AG04450 (cell line): ENCODE data around the gene HOGA1. TPM values are rescaled to one million over a fixed set of nuclear protein-coding genes. Genes with fewer than 3 reads are reported as not detected.

ENCODE experiments used
- CTCF ChIA-PET: fragments of 300-600, 350-600 bp; formaldehyde crosslinking; extraction: SDS; loops from one replicate; lab custom pipeline; 2022; ENCODE audit warnings: antibody characterized with exemption, inconsistent platforms; lab: Charles Lee
- POLR2A ChIA-PET: fragments of 350-600 bp; formaldehyde crosslinking; extraction: SDS; loops from one replicate; lab custom pipeline; 2021; ENCODE audit warnings: antibody characterized with exemption, inconsistent platforms; lab: Yijun Ruan, JAX
- DNase-seq: peaks from one replicate; pipeline ENCODE4 v3.0.0-alpha.2; 2011; ENCODE audit warnings: low read depth, low spot score
- H3K27ac ChIP-seq: one replicate; pipeline ENCODE4 v1.5.1; 2012; ENCODE audit warnings: low read depth, low read length, control low read depth
- H3K27me3 ChIP-seq: one replicate; pipeline ENCODE4 v1.6.0; 2012; ENCODE audit warnings: low read length; ENCODE audit not compliant: control insufficient read depth, insufficient read depth
- H3K4me3 ChIP-seq: 2 replicates; pipeline ENCODE4 v1.5.1; 2011; ENCODE audit warnings: mild to moderate bottlenecking, low read depth, low read length, control low read depth
- H3K9me3 ChIP-seq: 2 replicates; pipeline ENCODE4 v1.5.1; 2012; ENCODE audit warnings: low read length; ENCODE audit not compliant: control insufficient read depth, insufficient read depth
- polyA plus RNA-seq: library from polyadenylated mRNA; depleted of rRNA; stranded (reverse); fragments of >200 nt; gene quantifications from 2 replicates; pipeline ENCODE4 v1.2.3, GENCODE V29; 2011
- TF ChIP-seq, protein P1 (sequence below): IDR thresholded peaks from 2 replicates; pipeline ENCODE4 v1.5.1; 2011; ENCODE audit warnings: low read depth, low read length, control low read depth, inconsistent platforms

Gene HOGA1
- polyA plus RNA-seq, 1 experiment, result 0.53 TPM

DNA sequence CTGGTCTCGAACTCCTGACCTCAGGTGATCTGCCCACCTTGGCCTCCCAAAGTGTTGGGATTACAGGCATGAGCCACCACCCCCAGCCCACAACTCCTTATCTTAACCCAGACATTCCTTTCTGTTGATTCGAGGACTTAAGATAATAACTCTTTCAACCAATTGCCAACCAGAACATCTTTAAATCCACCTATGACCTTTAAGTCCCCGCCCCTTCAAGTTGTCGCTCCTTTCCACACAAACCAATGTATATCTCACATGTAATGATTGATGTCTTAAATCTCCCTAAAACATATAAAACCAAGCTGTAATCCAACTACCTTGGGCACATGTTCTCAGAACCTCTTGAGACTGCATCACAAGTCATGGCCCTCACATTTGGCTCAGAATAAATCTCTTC is 19.4 kb upstream of the HOGA1 start:
- Histone ChIP-seq H3K9me3 (no peaks in the 10 kb centered on the region), H3K4me3 (no peak overlapping the region), H3K27ac (no peak overlapping the region), H3K27me3 (no peaks in the 10 kb centered on the region)
- DNase-seq, result no peak
- CTCF ChIA-PET, result interaction anchor here (1.4 to 2.0 kb wide), 2 partner anchors 10 to 11 kb away, joined by 5 to 6 read pairs; no protein-coding TSS in a partner anchor
- TF ChIP-seq, protein P1, sequence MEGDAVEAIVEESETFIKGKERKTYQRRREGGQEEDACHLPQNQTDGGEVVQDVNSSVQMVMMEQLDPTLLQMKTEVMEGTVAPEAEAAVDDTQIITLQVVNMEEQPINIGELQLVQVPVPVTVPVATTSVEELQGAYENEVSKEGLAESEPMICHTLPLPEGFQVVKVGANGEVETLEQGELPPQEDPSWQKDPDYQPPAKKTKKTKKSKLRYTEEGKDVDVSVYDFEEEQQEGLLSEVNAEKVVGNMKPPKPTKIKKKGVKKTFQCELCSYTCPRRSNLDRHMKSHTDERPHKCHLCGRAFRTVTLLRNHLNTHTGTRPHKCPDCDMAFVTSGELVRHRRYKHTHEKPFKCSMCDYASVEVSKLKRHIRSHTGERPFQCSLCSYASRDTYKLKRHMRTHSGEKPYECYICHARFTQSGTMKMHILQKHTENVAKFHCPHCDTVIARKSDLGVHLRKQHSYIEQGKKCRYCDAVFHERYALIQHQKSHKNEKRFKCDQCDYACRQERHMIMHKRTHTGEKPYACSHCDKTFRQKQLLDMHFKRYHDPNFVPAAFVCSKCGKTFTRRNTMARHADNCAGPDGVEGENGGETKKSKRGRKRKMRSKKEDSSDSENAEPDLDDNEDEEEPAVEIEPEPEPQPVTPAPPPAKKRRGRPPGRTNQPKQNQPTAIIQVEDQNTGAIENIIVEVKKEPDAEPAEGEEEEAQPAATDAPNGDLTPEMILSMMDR, result no peak
- POLR2A ChIA-PET, result no interaction called here

DNA sequence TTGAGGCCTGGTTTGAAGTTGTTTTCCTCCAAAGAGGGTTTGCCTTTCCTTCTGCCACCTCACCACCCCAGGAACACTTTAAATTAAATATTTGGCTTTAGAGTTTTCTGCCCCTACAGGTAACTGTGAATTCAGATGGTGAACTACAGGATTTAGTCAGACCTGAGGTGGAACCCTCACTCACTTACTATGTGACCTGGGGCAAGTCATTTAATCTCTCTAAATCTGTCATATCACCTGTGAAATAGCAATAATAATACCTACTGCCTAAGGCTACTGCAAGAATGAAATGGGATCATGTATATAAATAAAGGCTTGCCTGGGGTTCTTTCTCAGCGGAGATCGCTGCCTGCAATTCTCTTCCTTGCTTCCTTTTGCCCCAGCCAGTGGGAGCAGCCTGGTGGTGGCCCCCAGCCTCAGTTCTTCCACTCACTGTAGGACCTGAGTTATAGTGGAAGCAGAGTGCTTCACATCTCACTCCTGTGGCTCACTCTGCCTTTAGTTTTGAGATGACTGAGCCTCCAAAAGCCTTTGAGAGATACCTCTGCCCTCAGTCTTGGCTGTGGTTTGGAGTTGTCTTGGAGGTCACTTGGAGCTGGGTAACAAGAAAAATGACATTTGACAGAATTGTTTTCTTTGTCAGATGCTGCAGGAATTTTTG is 17.7 kb upstream of the HOGA1 start:
- Histone ChIP-seq H3K4me3 (no peak overlapping the region), H3K9me3 (no peaks in the 10 kb centered on the region), H3K27ac (no peak overlapping the region), H3K27me3 (no peaks in the 10 kb centered on the region)
- ChIA-PET POLR2A (no interaction called here), CTCF (interaction anchor here (0.6 kb wide), 1 partner anchor 9 kb away, joined by 3 read pairs; no protein-coding TSS in a partner anchor)
- TF ChIP-seq, protein P1, result no peak
- no peak for DNase-seq

DNA sequence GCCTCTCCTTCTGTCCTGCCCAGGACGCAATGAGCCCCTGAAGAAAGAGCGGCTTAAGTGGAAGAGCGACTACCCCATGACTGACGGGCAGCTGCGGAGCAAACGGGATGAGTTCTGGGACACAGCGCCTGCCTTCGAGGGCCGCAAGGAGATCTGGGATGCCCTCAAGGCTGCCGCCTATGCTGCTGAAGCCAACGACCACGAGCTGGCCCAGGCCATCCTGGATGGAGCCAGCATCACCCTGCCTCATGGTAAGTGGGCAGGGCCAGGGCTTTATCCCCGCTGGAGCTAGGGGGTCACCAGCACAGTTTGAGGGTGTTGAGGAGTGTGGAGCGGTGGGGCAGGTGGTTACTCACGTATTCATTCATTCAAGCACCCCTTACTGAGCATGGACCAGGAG is 16.3 kb upstream of the HOGA1 start:
- no peaks in the 10 kb centered on the region for H3K27me3 ChIP-seq
- TF ChIP-seq, protein P1, result no peak
- H3K4me3 ChIP-seq, result no peak overlapping the region
- DNase-seq, result no peak
- POLR2A ChIA-PET, result no interaction called here
- CTCF ChIA-PET, result no interaction called here
- H3K27ac ChIP-seq, result no peak overlapping the region
- no peaks in the 10 kb centered on the region for H3K9me3 ChIP-seq

DNA sequence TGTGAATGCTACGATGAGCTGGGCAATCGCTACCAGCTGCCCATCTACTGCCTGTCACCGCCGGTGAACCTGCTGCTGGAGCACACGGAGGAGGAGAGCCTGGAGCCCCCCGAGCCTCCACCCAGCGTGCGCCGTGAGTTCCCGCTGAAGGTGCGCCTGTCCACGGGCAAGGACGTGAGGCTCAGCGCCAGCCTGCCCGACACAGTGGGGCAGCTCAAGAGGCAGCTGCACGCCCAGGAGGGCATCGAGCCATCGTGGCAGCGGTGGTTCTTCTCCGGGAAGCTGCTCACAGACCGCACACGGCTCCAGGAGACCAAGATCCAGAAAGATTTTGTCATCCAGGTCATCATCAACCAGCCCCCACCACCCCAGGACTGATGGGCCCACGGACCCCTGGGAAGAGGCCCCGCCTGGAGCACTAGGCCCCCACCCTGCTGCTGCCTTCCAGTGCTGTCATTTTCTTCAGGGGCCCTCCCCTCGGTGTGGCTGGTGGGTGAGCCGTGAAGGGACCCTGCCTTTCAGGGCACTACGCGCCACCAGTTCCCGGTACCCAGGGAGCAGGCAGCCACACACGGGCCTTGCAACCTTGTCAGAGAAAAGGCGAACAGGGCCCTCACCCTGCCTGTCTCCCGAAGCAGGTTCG is 13.9 kb upstream of the HOGA1 start:
- TF ChIP-seq, protein P1, result no peak
- no peak for DNase-seq
- Histone ChIP-seq H3K27me3 (no peaks in the 10 kb centered on the region), H3K27ac (no peak overlapping the region), H3K4me3 (no peak overlapping the region), H3K9me3 (no peaks in the 10 kb centered on the region)
- ChIA-PET POLR2A (no interaction called here), CTCF (interaction anchor here (0.7 to 2.9 kb wide), 3 partner anchors 26 to 106 kb away, joined by 3 to 10 read pairs (median 7); no protein-coding TSS in a partner anchor)
